Keratinocyte (primary cell): Measurements from ENCODE around the gene ADD2.

Experiments used
- EZH2 ChIP-seq: IDR thresholded peaks from one replicate; pipeline ENCODE4 v1.6.1; 2012; ENCODE audit warnings: inconsistent platforms, mild to moderate bottlenecking, low read length, moderate library complexity
- TF ChIP-seq, protein P1 (sequence below), 3 experiments: IDR thresholded peaks in 1 of 3; conservative IDR thresholded peaks in 1 of 3; optimal IDR thresholded peaks in 1 of 3; 2 replicates in 2 of 3; 3 replicates in 1 of 3; pipeline versions ENCODE3 to v1.5.1; 2011; ENCODE audit warnings: low read length in 3 of 3, mild to moderate bottlenecking in 3 of 3, moderate library complexity in 2 of 3, control low read depth in 1 of 3, inconsistent platforms in 1 of 3; ENCODE audit not compliant: insufficient read depth in 2 of 3; ENCODE audit errors: extremely low read depth in 1 of 3

DNA sequence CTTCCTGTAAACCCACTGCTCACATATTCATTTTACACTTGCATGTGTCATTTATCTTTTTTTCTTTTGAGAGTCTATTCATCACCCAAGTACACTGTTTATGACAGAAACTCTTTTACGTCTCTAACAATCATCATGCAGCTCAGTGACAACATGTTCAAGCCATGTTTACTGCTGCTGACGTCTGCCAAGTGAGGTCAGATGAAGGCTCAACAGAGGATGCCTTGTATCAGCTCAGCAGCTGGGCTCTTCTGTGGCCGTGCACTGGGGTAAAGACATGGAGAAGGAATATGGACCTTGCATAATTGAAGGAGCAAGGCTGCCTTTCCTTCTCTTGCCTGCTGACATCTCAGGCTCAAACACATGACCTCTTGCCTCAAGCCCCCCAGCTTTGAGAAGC lies 99.6 kb downstream of the ADD2 start:
- TF ChIP-seq, protein P1, sequence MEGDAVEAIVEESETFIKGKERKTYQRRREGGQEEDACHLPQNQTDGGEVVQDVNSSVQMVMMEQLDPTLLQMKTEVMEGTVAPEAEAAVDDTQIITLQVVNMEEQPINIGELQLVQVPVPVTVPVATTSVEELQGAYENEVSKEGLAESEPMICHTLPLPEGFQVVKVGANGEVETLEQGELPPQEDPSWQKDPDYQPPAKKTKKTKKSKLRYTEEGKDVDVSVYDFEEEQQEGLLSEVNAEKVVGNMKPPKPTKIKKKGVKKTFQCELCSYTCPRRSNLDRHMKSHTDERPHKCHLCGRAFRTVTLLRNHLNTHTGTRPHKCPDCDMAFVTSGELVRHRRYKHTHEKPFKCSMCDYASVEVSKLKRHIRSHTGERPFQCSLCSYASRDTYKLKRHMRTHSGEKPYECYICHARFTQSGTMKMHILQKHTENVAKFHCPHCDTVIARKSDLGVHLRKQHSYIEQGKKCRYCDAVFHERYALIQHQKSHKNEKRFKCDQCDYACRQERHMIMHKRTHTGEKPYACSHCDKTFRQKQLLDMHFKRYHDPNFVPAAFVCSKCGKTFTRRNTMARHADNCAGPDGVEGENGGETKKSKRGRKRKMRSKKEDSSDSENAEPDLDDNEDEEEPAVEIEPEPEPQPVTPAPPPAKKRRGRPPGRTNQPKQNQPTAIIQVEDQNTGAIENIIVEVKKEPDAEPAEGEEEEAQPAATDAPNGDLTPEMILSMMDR (optimal IDR thresholded peaks at IDR 0.05 in 1 of 3, IDR thresholded peaks at IDR 0.05 in 1 of 3, conservative IDR thresholded peaks at IDR 0.05 in 1 of 3; ENCODE audit: extremely low read depth in 1 of 3, insufficient read depth in 2 of 3, low read length in 3 of 3): no peak
- no peak for TF ChIP-seq EZH2
